Lower lobe of right lung (tissue), 2 donors: Measurements from ENCODE around the gene SPSB4. TPM values are rescaled to one million over a fixed set of nuclear protein-coding genes. Genes with fewer than 3 reads are reported as not detected.
A peak's percentile ranks its signal among the peaks of the same experiment; 100 is the strongest.

Source experiments
- ATAC-seq, 2 donors: fragments of 200-7000 bp; cut with Tn5 transposase; one replicate each; pipeline ENCODE4 v1.9.1; 2020 to 2022; ENCODE audit warnings: mild to moderate bottlenecking in 2 of 2, moderate library complexity in 2 of 2
- DNase-seq: peaks from one replicate; pipeline ENCODE4 v3.0.0-alpha.2; 2020
- H3K27ac ChIP-seq: fragments of 200-600 bp; one replicate; pipeline ENCODE4 v1.8.0; 2022
- H3K27me3 ChIP-seq: fragments of 200-600 bp; one replicate; pipeline ENCODE4 v1.8.0; 2022; ENCODE audit warnings: low read depth
- H3K36me3 ChIP-seq: fragments of 200-600 bp; one replicate; pipeline ENCODE4 v1.8.0; 2022; ENCODE audit warnings: mild to moderate bottlenecking
- H3K4me1 ChIP-seq: fragments of 200-600 bp; one replicate; pipeline ENCODE4 v1.8.0; 2022
- H3K4me3 ChIP-seq: fragments of 200-600 bp; one replicate; pipeline ENCODE4 v1.8.0; 2022; ENCODE audit warnings: mild to moderate bottlenecking
- H3K9me3 ChIP-seq: fragments of 200-600 bp; one replicate; pipeline ENCODE4 v1.8.0; 2022
- intact Hi-C: fragments of 100-400 bp; cut with DNase I; formaldehyde crosslinking; loops from one replicate; pipeline ENCODE4 v1.11.0; 2022
- total RNA-seq: library from RNA; stranded (reverse); fragmentation: NEBNext Ultra II Directional; extraction: Animal tissue kit (Norgen Biotek cat#: 25700); gene quantifications from one replicate; pipeline ENCODE4 v1.2.1, GENCODE V29; 2021
- TF ChIP-seq, protein P1 (sequence below): fragments of 200-600 bp; IDR thresholded peaks from one replicate; pipeline ENCODE4 v1.8.0; 2022; ENCODE audit warnings: antibody characterized with exemption, mild to moderate bottlenecking
- donor health status: DM: no; HTN: yes; CAD: no; lungs with severe emphysema.

Gene SPSB4
- total RNA-seq, 1 donor from 2014 or later: 0.80 TPM

DNA sequence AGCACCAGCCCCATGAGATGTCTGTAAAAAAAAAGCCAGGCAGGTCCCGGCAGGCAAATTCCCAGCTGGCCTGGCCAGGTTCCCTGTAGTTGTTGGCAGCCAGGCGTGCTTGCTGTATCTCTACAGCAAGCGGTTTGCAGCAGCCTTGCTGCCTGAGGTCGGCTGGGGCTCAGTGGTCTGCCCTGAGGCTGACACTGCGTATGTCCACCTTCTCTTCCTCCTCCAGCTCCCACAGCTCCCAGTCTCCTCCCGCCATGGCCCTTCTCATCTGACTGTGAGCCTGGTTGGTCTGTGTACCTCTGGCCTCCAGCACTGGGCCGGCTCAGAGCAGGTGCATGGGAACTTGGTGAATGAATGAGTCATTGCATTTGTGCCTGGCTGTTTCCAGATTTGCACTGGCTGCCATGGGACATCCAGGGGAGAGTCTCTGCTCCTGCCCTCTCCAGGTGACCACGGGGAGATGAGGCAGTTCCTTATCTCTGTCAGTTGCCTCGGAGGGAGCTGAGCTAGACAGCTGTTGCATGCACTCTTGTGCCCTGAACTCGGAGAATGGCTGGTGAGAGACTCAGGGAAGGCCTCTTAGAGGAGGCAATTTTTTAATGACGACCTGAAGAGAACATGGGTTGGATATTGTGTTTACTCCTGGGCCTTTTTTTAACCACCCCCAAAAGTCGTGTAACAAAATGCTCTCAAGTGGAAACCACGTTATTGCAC, 43.0 kb downstream of the SPSB4 start:
- Histone ChIP-seq H3K4me3 (no peak overlapping the region), H3K27ac (no peak overlapping the region), H3K27me3 (no peaks in the 10 kb centered on the region), H3K4me1 (no peaks in the 10 kb centered on the region), H3K9me3 (no peaks in the 10 kb centered on the region), H3K36me3 (no peaks in the 10 kb centered on the region)
- ATAC-seq: peak; percentile 5 to 26
- intact Hi-C loops: no loop called here
- TF ChIP-seq, protein P1, sequence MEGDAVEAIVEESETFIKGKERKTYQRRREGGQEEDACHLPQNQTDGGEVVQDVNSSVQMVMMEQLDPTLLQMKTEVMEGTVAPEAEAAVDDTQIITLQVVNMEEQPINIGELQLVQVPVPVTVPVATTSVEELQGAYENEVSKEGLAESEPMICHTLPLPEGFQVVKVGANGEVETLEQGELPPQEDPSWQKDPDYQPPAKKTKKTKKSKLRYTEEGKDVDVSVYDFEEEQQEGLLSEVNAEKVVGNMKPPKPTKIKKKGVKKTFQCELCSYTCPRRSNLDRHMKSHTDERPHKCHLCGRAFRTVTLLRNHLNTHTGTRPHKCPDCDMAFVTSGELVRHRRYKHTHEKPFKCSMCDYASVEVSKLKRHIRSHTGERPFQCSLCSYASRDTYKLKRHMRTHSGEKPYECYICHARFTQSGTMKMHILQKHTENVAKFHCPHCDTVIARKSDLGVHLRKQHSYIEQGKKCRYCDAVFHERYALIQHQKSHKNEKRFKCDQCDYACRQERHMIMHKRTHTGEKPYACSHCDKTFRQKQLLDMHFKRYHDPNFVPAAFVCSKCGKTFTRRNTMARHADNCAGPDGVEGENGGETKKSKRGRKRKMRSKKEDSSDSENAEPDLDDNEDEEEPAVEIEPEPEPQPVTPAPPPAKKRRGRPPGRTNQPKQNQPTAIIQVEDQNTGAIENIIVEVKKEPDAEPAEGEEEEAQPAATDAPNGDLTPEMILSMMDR: no peak
- no peak for DNase-seq

DNA sequence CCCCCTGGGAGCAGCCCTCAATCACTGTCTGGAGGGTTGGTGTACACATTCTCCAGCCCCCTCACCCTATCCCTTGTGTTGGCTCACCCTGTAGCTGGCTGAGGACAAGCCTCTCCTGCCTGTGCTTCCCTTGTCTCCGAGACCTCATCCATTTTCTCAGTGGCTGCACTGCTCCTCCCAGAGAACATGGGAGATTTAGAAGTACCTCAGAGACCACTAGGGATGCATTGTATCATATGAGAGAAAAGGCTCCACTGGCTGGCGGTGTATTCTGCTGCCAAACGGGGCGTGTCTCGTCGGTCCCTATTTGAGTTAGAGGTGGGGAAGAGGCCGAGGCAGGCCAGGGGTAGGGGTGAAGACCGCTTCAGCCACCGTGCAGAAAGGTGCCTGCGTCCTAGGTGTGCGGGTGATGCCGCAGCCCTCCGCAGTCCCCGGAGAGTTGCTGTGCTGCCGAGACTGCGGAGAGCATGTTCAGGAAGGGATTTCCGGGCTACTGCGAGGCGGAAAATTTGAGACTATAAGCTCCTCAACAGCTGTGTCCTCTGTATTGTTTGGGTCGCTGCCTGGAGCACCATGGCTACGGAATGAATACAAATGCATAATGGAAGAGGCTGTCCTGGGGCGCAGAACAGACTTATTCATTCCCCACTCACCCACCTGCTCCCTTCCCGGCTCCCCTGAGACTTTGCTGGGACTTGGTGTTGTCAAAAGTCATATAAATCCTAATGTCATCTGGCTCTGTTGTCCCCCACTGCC, 43.8 kb downstream of the SPSB4 start:
- Histone ChIP-seq H3K36me3 (no peaks in the 10 kb centered on the region), H3K4me1 (no peaks in the 10 kb centered on the region), H3K27me3 (no peaks in the 10 kb centered on the region), H3K9me3 (no peaks in the 10 kb centered on the region), H3K4me3 (no peak overlapping the region), H3K27ac (peak overlapping the region; percentile 48)
- TF ChIP-seq, protein P1: no peak
- ATAC-seq: peak; percentile 53 to 65
- no peak for DNase-seq
- intact Hi-C loops: no loop called here

DNA sequence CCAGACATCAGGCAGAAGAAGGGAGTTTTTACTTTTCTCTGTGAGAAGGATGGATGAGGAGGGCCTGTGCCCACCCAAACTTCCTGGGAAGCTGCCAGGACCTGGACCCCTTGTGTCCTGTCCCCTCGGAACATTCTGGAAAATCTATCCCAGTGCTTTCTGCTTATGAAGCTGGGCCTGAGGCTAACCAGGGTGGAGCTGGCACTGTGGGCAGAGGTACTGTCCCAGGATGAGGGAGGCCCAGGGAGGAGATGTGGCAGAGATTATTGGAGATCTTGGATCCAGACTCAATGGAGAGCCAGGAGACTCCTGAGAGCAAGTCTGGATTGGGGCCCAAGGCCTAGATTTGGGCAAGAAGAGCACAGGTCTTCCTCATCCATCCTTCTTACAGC, 44.4 kb downstream of the SPSB4 start:
- H3K36me3 ChIP-seq: no peaks in the 10 kb centered on the region
- TF ChIP-seq, protein P1: no peak
- no peak for ATAC-seq
- intact Hi-C loops: no loop called here
- H3K4me3 ChIP-seq: no peak overlapping the region
- H3K27me3 ChIP-seq: no peaks in the 10 kb centered on the region
- H3K27ac ChIP-seq: peak overlapping the region; percentile 48
- no peak for DNase-seq
- H3K9me3 ChIP-seq: no peaks in the 10 kb centered on the region
- no peaks in the 10 kb centered on the region for H3K4me1 ChIP-seq

DNA sequence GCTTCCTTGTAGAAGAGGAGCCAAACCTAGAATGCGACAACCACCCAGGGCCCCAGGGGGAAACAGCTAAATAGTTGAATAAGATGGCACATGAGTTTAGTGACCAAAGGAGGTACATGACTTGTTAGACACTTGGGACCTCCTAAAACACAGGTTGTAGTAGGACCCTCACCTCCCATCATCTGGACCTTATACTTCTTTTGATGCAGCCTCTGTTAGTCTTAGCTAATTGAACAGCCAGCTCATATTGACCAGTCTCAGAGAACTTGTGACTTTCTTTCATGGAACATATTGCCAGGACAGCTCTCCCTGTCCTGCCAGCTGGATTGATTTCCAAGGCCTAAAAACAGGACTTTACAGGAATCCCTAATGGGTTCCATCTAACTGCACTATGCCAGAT, 45.0 kb downstream of the SPSB4 start:
- TF ChIP-seq, protein P1: no peak
- Histone ChIP-seq H3K4me1 (no peaks in the 10 kb centered on the region), H3K36me3 (no peaks in the 10 kb centered on the region), H3K27ac (no peak overlapping the region), H3K27me3 (no peaks in the 10 kb centered on the region), H3K9me3 (no peaks in the 10 kb centered on the region), H3K4me3 (no peak overlapping the region)
- DNase-seq (no peak), ATAC-seq (no peak)
- intact Hi-C loops: no loop called here

DNA sequence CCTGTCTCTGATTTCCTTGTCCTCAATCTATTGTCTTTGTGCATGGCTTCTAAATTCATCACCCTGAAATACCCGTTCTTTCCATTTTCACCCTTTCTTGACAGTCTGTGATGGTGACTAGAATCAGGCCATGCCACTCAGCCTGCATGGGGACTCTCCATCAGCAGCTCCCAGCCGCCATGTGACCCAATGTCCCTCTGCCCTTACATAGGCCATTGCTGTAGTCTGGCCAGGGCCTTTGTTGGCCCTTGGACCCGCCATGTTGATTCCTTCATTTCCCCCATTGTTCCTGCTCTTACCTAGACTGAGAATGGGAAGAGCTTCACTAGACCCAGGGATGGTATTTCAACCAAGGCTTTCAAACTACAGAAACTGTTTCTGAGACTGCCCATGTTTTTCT, 45.8 kb downstream of the SPSB4 start:
- H3K4me1 ChIP-seq: no peaks in the 10 kb centered on the region
- DNase-seq (no peak), ATAC-seq (no peak)
- no peaks in the 10 kb centered on the region for H3K9me3 ChIP-seq
- no peaks in the 10 kb centered on the region for H3K27me3 ChIP-seq
- TF ChIP-seq, protein P1: no peak
- no peak overlapping the region for H3K27ac ChIP-seq
- H3K4me3 ChIP-seq: no peak overlapping the region
- intact Hi-C loops: no loop called here
- H3K36me3 ChIP-seq: no peaks in the 10 kb centered on the region
